LNCAP (cell line): Measurements from ENCODE around the gene ARID1B.
A peak's percentile ranks its signal among the peaks of the same experiment; 100 is the strongest.

ENCODE experiments used
- TF ChIP-seq, protein P1 (sequence below): fragments of 450-650 bp; IDR thresholded peaks from 2 replicates; pipeline ENCODE4 v1.5.1; 2017; ENCODE audit warnings: mild to moderate bottlenecking

The ARID1B gene

DNA sequence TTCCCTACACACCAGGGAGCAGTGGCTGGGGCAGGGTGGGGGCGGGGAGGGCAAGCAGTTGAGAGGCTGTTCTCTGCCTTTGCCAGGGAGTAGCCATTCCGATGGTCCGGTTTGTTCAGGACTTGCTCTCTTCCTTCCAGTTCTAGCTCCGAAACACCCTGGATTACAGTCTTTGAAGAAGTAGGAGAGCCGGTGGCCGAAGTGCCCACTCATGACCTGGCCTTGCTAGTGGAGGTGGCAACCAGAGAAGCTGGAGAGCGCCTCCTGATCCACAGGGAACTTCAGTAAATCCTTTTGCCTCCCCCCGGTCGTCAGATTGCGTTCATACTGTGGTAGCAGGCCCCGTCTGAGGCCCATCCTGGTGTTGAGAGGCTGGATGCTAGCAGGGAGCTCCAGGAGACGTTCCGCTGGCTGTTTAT is 92.8 kb downstream of the ARID1B start:
- TF ChIP-seq, protein P1, sequence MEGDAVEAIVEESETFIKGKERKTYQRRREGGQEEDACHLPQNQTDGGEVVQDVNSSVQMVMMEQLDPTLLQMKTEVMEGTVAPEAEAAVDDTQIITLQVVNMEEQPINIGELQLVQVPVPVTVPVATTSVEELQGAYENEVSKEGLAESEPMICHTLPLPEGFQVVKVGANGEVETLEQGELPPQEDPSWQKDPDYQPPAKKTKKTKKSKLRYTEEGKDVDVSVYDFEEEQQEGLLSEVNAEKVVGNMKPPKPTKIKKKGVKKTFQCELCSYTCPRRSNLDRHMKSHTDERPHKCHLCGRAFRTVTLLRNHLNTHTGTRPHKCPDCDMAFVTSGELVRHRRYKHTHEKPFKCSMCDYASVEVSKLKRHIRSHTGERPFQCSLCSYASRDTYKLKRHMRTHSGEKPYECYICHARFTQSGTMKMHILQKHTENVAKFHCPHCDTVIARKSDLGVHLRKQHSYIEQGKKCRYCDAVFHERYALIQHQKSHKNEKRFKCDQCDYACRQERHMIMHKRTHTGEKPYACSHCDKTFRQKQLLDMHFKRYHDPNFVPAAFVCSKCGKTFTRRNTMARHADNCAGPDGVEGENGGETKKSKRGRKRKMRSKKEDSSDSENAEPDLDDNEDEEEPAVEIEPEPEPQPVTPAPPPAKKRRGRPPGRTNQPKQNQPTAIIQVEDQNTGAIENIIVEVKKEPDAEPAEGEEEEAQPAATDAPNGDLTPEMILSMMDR, result no peak

DNA sequence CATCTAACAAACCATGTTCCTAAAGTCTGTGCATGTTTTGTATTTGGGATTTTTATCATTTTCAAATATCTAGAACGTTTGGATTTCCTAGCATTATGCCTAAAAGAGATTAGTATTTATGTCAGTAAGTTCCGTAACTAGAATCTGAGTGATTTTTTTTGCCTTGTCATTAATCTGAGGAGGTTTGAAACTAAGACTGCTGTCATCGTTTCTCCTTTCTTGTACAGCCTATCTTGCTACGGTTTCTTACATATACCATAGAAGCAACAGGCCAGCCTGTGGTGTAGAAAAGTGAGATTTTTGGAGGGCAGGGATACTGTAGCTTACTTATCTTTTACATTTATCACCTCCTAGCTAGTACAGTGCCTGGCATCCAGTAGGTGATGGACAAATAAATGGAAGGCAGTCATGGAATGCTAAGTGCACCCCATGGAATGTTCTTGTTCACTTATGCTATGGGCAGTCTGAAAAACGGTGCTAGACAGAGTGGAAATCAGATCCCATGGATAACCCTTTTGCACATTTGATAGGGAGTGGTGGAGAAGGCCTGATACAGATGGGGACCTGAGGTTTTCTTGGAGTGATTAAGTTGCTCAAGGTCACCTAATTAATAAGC is 93.9 kb downstream of the ARID1B start:
- TF ChIP-seq, protein P1, result no peak

GRCh38 chr6:156872903-156873302 is 95.7 kb downstream of the ARID1B start:
- TF ChIP-seq, protein P1, result no peak

DNA sequence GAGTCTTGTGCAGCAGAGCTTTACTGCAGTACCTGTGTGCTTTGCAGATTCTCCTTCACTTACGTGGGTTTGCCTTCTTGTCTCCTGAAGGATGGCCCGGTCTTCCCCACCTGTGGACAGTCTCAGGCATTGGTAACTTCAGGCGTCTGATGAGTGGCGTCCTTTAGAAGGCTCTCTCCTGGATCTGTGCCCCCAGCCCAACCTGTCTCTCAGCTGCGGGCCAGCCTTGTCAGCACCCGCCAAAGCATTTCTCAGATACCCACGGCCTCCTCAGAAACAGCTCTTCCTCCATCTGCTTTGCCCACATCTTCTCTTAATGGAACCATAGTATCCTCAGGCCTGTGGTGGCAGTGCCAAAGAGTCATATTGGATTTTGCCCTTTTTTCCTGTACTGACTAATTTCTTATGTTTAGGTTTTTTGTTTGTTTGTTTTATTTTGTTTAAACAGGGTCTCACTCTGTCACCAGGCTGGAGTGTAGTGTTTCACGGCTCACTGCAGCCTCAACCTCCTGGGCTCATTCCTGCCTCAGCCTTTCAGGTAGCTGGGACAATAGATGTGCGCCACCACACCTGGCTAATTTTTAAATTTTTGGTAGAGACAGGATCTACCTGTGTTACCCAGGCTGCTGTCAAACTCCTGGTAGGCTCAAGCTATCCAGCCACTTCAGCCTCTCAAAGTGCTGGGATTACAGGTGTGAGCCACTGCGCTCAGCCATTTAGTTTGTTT is 96.6 kb downstream of the ARID1B start:
- TF ChIP-seq, protein P1, result no peak

GRCh38 chr6:156875062-156875461 is 97.9 kb downstream of the ARID1B start:
- TF ChIP-seq, protein P1, result no peak

DNA sequence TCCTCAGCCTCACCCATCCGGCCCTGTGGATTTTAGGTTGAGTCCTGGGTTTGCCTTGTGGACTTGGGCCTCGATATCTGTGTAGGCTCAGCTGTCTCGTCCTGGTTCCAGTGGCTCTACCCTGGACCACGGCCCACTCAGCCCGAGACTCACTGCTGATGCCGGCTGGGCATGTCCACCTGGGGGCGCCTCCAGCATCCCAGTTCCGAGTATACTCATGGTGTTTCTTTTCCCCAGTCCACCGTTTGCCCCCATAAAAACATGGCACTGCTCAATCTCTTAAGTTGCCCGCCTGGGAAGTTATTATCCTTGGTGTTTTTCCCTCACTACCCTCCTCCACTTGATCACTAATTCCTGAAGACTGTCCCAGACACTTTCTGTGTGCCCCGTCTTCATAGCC is 99.1 kb downstream of the ARID1B start:
- TF ChIP-seq, protein P1, result peak; percentile 36; the same call in 1 of the 2 replicates

- TF ChIP-seq, protein P1, result no peak
Measured at GRCh38 chr6:156877126-156877863, 100.1 kb downstream of the ARID1B start.
